NCI-H345 treated with DMSO at 0.1 percent for 48 hours (cell line): ENCODE data around the gene SARS2.
"Not testable (repeated sequence)": the region's sequence is repeated elsewhere in the genome, so short reads cannot be mapped to it uniquely, and the experiment has no call there.

ENCODE experiments used
- DNase-seq: peaks from one replicate; lab custom pipeline; 2025; ENCODE audit not compliant: unreplicated experiment; lab: John Stamatoyannopoulos, UW

SARS2 gene

GRCh38 chr19:38946229-38947010 lies 15.9 kb upstream of the SARS2 start:
- no peak for DNase-seq

GRCh38 chr19:38945562-38946228 lies 15.1 kb upstream of the SARS2 start:
- DNase-seq = no peak

- DNase-seq = no peak
These were observed 14.5 kb upstream of the SARS2 start for GRCh38 chr19:38944981-38945506.

GRCh38 chr19:38942471-38943181 lies 12.1 kb upstream of the SARS2 start:
- no peak for DNase-seq

- DNase-seq = no peak
These were observed 11.4 kb upstream of the SARS2 start for GRCh38 chr19:38941979-38942378.

- DNase-seq = not testable (repeated sequence)
These were observed 10.9 kb upstream of the SARS2 start for GRCh38 chr19:38941466-38941865.

GRCh38 chr19:38939957-38940356 lies 9.4 kb upstream of the SARS2 start:
- DNase-seq = no peak

- no peak for DNase-seq
These were observed 3.0 kb upstream of the SARS2 start for GRCh38 chr19:38933544-38933943.

GRCh38 chr19:38932425-38933179 lies 2.0 kb upstream of the SARS2 start:
- no peak for DNase-seq

- DNase-seq = no peak
These were observed 894 bp upstream of the SARS2 start for GRCh38 chr19:38931521-38931793.

GRCh38 chr19:38930776-38931520 lies 385 bp upstream of the SARS2 start, which contains the start of gene MRPS12:
Gene MRPS12 (plus strand): TSS chr19:38930944. CDS start chr19:38931295, 351 bp downstream.
- DNase-seq = peak; percentile 100

- no peak for DNase-seq
These were observed 2.1 kb downstream of the SARS2 start for GRCh38 chr19:38928391-38929001.

GRCh38 chr19:38924388-38924787 lies 6.2 kb downstream of the SARS2 start:
- no peak for DNase-seq

GRCh38 chr19:38922482-38922881 lies 8.1 kb downstream of the SARS2 start:
- no peak for DNase-seq

GRCh38 chr19:38921420-38922274 lies 8.9 kb downstream of the SARS2 start:
- no peak for DNase-seq

- no peak for DNase-seq
These were observed 9.8 kb downstream of the SARS2 start for GRCh38 chr19:38920602-38921419.

- DNase-seq = no peak
These were observed 10.5 kb downstream of the SARS2 start for GRCh38 chr19:38919837-38920601.
